Body of pancreas (tissue), 4 donors: Measurements from ENCODE around the gene TENT5A. TPM values are rescaled to one million over a fixed set of nuclear protein-coding genes. Genes with fewer than 3 reads are reported as not detected.

Experiments
- ATAC-seq: fragments of 150-250 bp; one replicate; pipeline ENCODE4 v1.9.1; 2016
- DNase-seq, 4 donors: peaks; one replicate each; pipeline ENCODE4 v3.0.0-alpha.2; 2019
- H3K27ac ChIP-seq, 4 donors: fragments of 200-600 bp; sonication (generic); 1 replicate in 3 of 4; 2 replicates in 1 of 4; pipeline versions ENCODE4 v1.5.1 to v1.6.1; 2016 to 2019; ENCODE audit warnings: mild to moderate bottlenecking in 1 of 4, mixed read lengths in 1 of 4, moderate library complexity in 1 of 4
- H3K27me3 ChIP-seq, 2 donors: fragments of 200-600 bp; sonication (generic); one replicate each; pipeline ENCODE4 v1.6.0; 2016; ENCODE audit warnings: mild to moderate bottlenecking in 1 of 2
- H3K36me3 ChIP-seq, 2 donors: fragments of 200-600 bp; sonication (generic); replicated peaks in 1 of 2; 2 replicates each; pipeline ENCODE4 v1.5.1; 2016; ENCODE audit warnings: low read depth in 2 of 2; ENCODE audit not compliant: insufficient read depth in 1 of 2
- H3K4me1 ChIP-seq: fragments of 200-600 bp; sonication (generic); one replicate; pipeline ENCODE4 v1.6.0; 2016
- H3K4me3 ChIP-seq, 2 donors: fragments of 200-600 bp; sonication (generic); 1 replicate in 1 of 2; 2 replicates in 1 of 2; pipeline ENCODE4 v1.5.1; 2016 to 2019
- H3K9me3 ChIP-seq, 3 donors: fragments of 200-600 bp; sonication (generic); 1 replicate in 2 of 3; 2 replicates in 1 of 3; pipeline ENCODE4 v1.5.1; 2016
- POLR2A ChIP-seq, 3 donors: fragments of 450-650 bp; IDR thresholded peaks; one replicate each; pipeline ENCODE4 v1.6.1; 2016; ENCODE audit warnings: antibody characterized with exemption in 3 of 3, mild to moderate bottlenecking in 2 of 3
- WGBS, 2 donors: methylation state at CpG; one replicate each; pipeline ENCODE4 v1.1.5; 2017; 5-methylcytosine and 5-hydroxymethylcytosine counted together
- intact Hi-C: fragments of 100-400 bp; cut with DNase I; formaldehyde crosslinking; loops from one replicate; pipeline ENCODE4 v1.15.1; 2023
- total RNA-seq, 2 donors: library from RNA; depleted of rRNA; stranded (reverse); fragments of >200 nt; gene quantifications; one replicate each; pipeline ENCODE4 v1.1.0, GENCODE V29; 2016
- TF ChIP-seq, protein P1 (sequence below), 7 experiments: fragments of 450-650 bp in 4 of 7; fragments of 200-600 bp in 3 of 7; sonication (generic) in 3 of 7; IDR thresholded peaks; one replicate each; pipeline ENCODE4 v1.5.1; 2016 to 2019; ENCODE audit warnings: antibody characterized with exemption in 7 of 7

The TENT5A gene
- total RNA-seq, 2 donors from 2014 or later, result 7.3 to 8.2 TPM

DNA sequence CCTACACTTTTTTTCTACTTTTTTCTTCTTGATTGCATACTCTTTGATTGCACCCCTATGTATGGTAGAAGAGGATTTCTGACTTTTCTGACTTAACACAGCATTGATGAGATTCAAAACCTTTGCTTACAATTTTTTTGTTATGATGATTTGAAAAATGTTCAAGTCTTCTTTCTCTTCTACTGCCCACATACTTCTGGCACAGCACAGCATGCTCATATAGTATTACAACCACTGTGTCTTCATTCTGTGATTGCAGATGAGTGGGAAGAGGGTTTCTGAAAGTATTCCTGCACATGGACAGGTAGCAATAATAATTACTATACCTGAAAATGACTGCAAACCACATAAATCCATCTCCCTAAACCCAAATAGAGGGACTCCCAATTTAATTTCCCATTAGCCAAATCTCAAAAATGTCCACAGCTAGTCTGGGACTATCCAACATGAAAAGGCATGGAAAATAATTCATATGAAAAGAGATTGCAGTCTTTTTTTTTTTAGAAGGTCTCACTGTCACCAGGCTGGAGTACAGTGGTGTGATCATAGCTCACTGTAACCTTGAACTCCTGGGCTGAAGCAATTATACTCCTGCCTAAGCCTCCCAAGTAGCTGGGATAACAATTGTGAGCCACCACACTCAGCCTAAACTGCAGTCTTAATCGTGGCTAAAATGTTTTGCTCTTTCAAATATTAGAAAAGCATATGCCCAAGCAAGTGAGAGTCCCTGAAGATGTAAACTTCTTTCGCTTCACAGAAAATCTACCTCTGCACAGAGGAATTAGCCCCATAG, 15.9 kb upstream of the TENT5A start:
- H3K27ac ChIP-seq, result no peak overlapping the region
- no peaks in the 10 kb centered on the region for H3K9me3 ChIP-seq
- DNase-seq, result no peak
- no peak for TF ChIP-seq POLR2A (IDR thresholded peaks at IDR 0.05)
- TF ChIP-seq, protein P1, sequence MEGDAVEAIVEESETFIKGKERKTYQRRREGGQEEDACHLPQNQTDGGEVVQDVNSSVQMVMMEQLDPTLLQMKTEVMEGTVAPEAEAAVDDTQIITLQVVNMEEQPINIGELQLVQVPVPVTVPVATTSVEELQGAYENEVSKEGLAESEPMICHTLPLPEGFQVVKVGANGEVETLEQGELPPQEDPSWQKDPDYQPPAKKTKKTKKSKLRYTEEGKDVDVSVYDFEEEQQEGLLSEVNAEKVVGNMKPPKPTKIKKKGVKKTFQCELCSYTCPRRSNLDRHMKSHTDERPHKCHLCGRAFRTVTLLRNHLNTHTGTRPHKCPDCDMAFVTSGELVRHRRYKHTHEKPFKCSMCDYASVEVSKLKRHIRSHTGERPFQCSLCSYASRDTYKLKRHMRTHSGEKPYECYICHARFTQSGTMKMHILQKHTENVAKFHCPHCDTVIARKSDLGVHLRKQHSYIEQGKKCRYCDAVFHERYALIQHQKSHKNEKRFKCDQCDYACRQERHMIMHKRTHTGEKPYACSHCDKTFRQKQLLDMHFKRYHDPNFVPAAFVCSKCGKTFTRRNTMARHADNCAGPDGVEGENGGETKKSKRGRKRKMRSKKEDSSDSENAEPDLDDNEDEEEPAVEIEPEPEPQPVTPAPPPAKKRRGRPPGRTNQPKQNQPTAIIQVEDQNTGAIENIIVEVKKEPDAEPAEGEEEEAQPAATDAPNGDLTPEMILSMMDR (IDR thresholded peaks at IDR 0.05), result no peak
- WGBS, 2 donors, result 49 to 63% methylated on average over 2 of the region's 2 CpGs
- ATAC-seq, result no peak
- intact Hi-C loops, result no loop called here
- H3K36me3 ChIP-seq, result no peaks in the 10 kb centered on the region
- H3K27me3 ChIP-seq, result no peaks in the 10 kb centered on the region
- peaks cover 11% of the 10 kb centered on the region for H3K4me1 ChIP-seq
- H3K4me3 ChIP-seq, result no peak overlapping the region

DNA sequence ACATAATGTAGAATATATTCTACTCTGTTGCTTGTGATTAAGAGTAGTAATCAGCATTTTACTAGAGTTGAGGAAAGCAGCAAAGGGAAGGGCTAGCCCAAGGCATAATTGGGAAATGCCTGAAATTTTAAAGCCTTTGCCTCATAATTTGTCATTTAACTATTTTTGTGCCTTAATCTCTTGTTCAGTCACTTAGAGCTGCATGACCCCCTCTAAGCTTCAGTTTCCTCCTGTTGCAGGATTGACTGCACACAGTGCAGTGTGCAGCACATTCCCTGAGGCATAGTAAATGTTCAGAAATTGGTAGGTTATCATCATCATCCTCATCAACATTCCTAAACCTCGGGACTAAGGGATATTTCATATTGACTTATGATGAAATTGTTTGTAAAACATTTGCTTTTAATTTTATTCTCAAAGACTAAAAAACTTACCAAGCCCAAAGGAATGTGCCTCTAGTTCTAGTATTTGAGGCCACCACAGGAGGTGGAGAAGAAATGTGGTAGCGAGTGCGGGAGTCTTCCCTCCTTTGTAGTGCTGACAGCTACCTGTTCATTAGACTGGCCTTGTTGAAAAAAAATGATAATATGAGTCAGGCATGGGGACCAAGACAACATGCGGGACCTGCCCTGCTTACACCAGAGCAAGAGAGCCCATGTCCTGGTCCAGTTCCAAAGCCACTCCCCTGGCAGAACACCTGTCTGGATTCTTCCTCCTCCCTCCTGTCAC, 14.8 kb upstream of the TENT5A start:
- Histone ChIP-seq H3K4me3 (no peak overlapping the region), H3K4me1 (peaks cover 11% of the 10 kb centered on the region), H3K9me3 (no peaks in the 10 kb centered on the region), H3K27me3 (no peaks in the 10 kb centered on the region), H3K36me3 (no peaks in the 10 kb centered on the region), H3K27ac (peak overlapping the region in 2 of 4 donors; percentile 48 to 71)
- TF ChIP-seq, protein P1 (IDR thresholded peaks at IDR 0.05), result no peak
- no peak for TF ChIP-seq POLR2A (IDR thresholded peaks at IDR 0.05)
- ATAC-seq, result peak; percentile 72
- intact Hi-C loops, result no loop called here
- 37 to 39% methylated on average over 4 of the region's 4 CpGs for WGBS, 2 donors
- DNase-seq, result peak in 1 of 4 donors; percentile 16

DNA sequence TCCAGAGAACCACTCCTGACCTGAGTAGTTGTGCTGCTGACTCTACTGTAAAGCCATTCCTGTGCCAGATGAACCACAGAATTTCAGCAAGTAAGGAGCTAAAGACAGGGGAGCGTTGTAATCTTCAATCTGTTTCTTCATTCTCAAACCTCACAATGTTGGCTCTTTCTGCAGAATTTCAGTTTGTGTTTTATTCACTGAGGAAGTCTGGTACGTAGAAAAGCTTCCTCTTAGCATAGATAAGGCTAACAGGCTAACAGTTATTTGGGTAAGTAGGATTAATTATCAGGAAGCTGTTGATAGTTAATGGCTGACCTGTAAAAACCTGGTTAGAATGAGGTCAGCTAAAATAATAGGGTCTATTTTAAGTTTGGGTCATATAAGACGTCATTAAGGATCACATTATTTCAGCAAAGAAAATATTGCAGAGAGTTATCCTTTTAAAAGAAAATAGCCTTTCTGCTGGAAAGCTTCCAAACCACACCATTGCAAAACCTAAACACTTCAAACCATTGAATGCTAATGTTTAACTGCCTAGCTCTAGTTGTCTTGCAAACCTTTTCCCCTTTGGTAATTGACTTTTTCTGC, 14.1 kb upstream of the TENT5A start:
- H3K4me3 ChIP-seq, result no peak overlapping the region
- 12 to 16% methylated on average over 3 of the region's 3 CpGs for WGBS, 2 donors
- H3K27ac ChIP-seq, result peak overlapping the region in 2 of 4 donors; percentile 48 to 71
- ATAC-seq (peak; percentile 51), DNase-seq (peak in 1 of 4 donors; percentile 47)
- H3K27me3 ChIP-seq, result no peaks in the 10 kb centered on the region
- no peak for TF ChIP-seq POLR2A (IDR thresholded peaks at IDR 0.05)
- TF ChIP-seq, protein P1 (IDR thresholded peaks at IDR 0.05), result no peak
- no peaks in the 10 kb centered on the region for H3K36me3 ChIP-seq
- H3K9me3 ChIP-seq, result no peaks in the 10 kb centered on the region
- peaks cover 11% of the 10 kb centered on the region for H3K4me1 ChIP-seq
- intact Hi-C loops, result no loop called here

DNA sequence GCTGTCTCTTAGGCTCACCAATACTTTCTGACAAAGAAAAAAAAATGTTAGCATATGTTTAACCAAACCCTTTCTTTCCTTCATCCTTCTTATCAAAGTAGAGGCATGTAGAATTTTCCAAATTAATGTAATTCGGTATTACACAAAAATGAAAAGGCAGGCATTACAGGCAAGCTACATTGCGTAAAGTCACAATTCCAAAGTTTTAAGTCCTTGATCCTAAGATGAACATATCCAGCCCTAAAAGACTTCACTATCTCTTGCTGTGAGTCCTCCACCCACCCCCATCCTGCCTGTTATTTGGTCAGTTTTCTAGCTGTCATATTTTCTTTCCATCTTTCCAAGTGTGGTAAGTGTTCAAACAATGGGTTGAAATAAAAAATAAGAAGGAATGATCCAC, 12.1 kb upstream of the TENT5A start:
- Histone ChIP-seq H3K36me3 (no peaks in the 10 kb centered on the region), H3K27me3 (no peaks in the 10 kb centered on the region), H3K4me3 (no peak overlapping the region), H3K27ac (no peak overlapping the region), H3K4me1 (peaks cover 11% of the 10 kb centered on the region), H3K9me3 (no peaks in the 10 kb centered on the region)
- ATAC-seq (no peak), DNase-seq (no peak)
- no peak for TF ChIP-seq POLR2A (IDR thresholded peaks at IDR 0.05)
- TF ChIP-seq, protein P1 (IDR thresholded peaks at IDR 0.05), result no peak
- intact Hi-C loops, result no loop called here
- 88 to 98% methylated on average over 2 of the region's 2 CpGs for WGBS, 2 donors
